GM12801 (cell line): Measurements from ENCODE around the gene CYFIP1.

Experiments used
- TF ChIP-seq, protein P1 (sequence below): IDR thresholded peaks from one replicate; pipeline ENCODE4 v1.5.1; 2011; ENCODE audit warnings: control low read depth; ENCODE audit not compliant: insufficient read length; ENCODE audit errors: extremely low read depth

The CYFIP1 gene

DNA sequence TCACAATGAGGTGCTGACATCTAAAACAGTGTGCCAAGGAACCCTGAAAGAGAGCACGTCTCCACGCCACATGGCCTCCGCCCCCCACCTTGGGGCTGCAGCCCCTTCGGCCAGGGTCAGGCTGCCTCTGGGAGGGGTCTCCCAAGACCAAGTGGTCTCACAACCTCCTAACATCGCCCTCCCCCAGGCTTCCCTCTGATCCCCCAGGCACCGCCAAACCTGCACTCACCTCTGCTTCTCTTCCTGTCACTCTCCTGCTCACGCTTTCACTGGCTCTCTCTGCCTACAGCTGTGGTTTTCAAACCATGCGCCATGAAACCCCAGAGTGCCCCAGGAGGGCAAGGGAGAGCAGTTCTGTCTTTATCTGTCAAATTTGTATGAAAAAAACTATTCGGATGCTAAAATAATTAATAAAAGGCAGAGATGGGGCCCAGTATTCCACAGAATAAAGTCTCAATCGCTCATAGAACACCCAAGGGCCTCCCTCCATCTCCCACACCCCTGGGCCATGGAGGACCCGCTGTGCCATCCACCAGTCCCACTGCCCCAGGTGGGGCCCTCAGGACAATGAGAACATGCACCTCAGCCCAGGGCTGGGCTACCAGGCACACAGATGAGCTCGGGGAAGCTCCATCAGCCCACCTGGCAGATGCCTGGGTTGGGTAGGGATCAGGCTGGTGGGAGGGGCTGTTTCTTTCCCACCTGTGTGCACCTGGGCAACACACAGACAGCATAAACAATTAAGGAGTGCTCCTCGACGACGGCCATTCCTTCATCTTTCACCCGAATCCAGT lies 21.5 kb downstream of the CYFIP1 start:
- TF ChIP-seq, protein P1, sequence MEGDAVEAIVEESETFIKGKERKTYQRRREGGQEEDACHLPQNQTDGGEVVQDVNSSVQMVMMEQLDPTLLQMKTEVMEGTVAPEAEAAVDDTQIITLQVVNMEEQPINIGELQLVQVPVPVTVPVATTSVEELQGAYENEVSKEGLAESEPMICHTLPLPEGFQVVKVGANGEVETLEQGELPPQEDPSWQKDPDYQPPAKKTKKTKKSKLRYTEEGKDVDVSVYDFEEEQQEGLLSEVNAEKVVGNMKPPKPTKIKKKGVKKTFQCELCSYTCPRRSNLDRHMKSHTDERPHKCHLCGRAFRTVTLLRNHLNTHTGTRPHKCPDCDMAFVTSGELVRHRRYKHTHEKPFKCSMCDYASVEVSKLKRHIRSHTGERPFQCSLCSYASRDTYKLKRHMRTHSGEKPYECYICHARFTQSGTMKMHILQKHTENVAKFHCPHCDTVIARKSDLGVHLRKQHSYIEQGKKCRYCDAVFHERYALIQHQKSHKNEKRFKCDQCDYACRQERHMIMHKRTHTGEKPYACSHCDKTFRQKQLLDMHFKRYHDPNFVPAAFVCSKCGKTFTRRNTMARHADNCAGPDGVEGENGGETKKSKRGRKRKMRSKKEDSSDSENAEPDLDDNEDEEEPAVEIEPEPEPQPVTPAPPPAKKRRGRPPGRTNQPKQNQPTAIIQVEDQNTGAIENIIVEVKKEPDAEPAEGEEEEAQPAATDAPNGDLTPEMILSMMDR: no peak

- TF ChIP-seq, protein P1: no peak
Measured at GRCh38 chr15:22956978-22957260, 23.2 kb downstream of the CYFIP1 start.

GRCh38 chr15:22956257-22956977 lies 23.8 kb downstream of the CYFIP1 start:
- TF ChIP-seq, protein P1: no peak

GRCh38 chr15:22955544-22956119 lies 24.5 kb downstream of the CYFIP1 start:
- TF ChIP-seq, protein P1: no peak

DNA sequence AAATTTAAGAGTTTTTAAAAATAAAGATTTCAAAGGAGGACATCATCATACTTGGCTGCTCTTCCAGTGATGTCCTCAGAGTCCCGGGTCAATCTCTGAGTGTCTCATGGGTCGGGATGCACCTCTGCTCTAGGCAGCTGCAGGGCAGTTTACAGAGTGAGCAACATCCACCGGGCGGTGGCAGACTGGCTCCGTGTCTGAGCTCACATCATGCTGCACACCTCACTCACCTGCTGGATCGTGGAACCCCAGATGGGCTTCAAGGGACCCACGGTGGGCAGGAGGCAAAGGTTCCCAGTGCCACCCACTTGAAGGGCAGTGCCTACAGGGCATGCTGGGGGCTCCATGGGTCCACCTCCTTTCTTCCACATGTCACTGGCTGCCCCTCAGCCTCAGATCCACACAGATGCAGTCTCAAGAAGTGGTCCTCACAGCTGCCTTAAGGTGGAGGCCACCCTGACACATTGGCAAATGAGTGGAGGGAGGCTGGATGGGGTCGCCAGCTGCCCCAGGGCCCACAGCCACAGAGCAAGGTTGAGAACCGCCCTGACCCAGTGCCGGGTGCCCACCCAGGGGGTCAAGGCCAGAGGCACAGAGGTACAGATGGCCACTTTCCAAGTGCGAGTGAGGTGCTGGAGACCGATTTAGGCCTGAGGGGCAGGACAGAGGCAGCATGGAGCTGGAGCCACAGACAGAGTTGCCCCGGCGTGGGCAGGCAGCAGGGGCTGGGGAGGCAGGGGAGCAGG lies 25.2 kb downstream of the CYFIP1 start:
- TF ChIP-seq, protein P1: no peak

DNA sequence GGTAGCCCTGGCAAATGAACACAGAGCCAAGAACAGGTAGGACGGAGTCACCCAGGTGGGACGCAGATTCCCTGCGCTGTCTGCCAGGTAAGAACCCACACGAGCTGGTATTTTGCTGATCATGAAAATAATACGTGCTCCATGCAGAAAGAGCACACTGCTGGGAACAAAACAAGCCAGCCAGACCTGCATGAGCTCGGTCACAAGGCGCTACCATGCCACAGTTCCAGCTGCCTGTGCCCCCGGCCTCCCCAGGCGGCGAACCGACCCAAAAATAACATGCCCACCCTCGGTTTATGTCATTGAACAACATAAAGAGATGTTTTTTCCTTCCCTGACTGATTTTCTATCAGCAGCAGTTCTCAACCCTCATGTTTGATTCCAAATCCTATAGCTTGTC lies 25.8 kb downstream of the CYFIP1 start:
- TF ChIP-seq, protein P1: no peak
